ENCODE measurements around the gene PAEP. TPM values are rescaled to one million over a fixed set of nuclear protein-coding genes. Genes with fewer than 3 reads are reported as not detected.

Gene PAEP
- total RNA-seq, 3 donors from 2014 or later, result not detected

DNA sequence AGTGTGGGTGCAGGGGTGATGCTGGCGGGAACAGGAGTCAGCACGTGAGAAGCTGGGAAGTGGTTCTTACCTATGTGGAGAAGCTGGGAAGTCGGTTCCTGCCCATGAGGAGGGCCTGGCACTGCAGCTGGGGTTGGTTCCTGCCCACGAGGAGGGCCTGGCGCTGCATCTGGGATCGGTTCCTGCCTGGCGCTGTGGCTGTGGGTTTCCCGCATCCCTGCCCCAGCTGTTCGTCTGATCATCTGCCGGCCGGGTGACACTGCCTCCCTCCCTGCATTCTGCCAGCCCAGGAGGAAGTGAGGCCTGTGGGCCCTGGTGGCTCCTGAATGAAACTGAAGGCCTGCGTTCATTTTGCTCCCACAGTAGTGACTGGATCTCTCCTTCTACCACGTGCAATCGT lies 10.5 kb upstream of the PAEP start:
- intact Hi-C loops (cut with DNase I; ENCODE audit: low total_unique reads), result no loop called here
- no peaks in the 10 kb centered on the region for H3K27me3 ChIP-seq
- DNase-seq (ENCODE audit: low spot score in 2 of 2), result no peak

DNA sequence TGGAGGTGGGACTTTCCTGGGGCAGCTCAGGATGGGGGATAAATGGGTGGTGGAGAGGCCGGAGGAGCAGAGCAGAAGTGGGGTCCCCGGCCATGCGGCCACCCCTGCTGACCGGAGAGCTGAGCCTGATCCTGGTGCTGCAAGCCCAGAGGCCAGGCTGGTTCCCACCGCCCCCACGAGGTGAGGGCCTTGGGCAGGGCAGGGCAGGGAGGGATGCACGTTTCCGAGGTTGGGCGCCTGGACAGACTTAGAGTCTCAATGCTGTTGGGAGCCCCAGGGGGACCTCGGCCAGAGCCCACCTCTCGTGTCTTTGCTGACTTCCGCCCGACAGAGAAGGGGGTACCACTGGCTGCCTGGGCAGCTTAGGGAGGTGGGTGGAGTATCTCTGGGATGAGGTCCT lies 10.1 kb upstream of the PAEP start:
- Histone ChIP-seq H3K36me3 (no peaks in the 10 kb centered on the region), H3K27me3 (no peaks in the 10 kb centered on the region), H3K27ac (no peak overlapping the region), H3K9me3 (no peaks in the 10 kb centered on the region), H3K4me1 (no peaks in the 10 kb centered on the region), H3K4me3 (no peak overlapping the region)
- TF ChIP-seq CTCF (IDR thresholded peaks at IDR 0.05), result no peak
- no peak for TF ChIP-seq POLR2A (IDR thresholded peaks at IDR 0.05)
- TF ChIP-seq POLR2AphosphoS5 (IDR thresholded peaks at IDR 0.05), result no peak
- no peak for DNase-seq (ENCODE audit: low spot score in 2 of 2)
- intact Hi-C loops (cut with DNase I; ENCODE audit: low total_unique reads), result no loop called here

More for the DNA sequence above, 10.5 kb upstream of the PAEP start:
- no peak overlapping the region for H3K4me3 ChIP-seq
- no peak for TF ChIP-seq POLR2AphosphoS5 (IDR thresholded peaks at IDR 0.05)
- H3K4me1 ChIP-seq, result no peaks in the 10 kb centered on the region
- no peaks in the 10 kb centered on the region for H3K36me3 ChIP-seq
- no peak overlapping the region for H3K27ac ChIP-seq
- H3K9me3 ChIP-seq, result no peaks in the 10 kb centered on the region

DNA sequence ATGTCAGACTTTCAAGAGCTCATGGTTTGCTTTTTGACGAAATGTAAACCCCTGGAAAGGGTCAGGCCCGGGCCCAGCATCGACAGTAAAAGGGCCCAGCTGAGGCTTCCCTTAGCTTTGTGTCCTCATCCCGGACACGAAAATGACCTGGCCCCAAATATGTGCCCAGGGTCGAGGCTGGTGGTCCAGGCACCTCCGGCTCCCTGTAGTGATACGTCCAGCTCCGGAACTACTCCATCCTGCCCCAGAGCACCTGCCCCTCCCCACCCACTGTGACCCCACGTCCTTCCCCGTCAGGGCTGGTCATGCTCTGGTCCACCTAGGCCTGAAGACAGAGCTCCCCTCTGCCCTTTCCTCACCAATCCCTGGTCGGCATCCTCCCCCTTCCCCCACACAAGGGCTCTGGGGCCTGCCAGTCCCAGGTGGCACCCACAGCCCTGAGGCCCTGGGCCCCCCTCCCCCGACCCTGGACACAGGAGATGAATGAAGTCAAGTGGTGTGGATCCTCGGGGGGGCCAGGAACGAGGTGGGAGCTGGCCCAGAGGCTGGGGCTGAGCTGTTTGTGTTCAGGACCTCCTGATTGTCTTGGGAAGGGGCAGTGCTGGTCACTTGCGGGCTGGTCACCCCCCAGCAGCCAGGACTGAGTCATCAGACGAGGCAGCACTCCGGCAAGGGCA lies 9.4 kb upstream of the PAEP start:
- H3K36me3 ChIP-seq, result no peaks in the 10 kb centered on the region
- no peaks in the 10 kb centered on the region for H3K9me3 ChIP-seq
- H3K4me3 ChIP-seq, result no peak overlapping the region
- intact Hi-C loops (cut with DNase I; ENCODE audit: low total_unique reads), result no loop called here
- TF ChIP-seq POLR2A (IDR thresholded peaks at IDR 0.05) (no peak), CTCF (IDR thresholded peaks at IDR 0.05) (no peak), POLR2AphosphoS5 (IDR thresholded peaks at IDR 0.05) (no peak)
- H3K4me1 ChIP-seq, result no peaks in the 10 kb centered on the region
- no peaks in the 10 kb centered on the region for H3K27me3 ChIP-seq
- no peak for DNase-seq (ENCODE audit: low spot score in 2 of 2)
- H3K27ac ChIP-seq, result no peak overlapping the region

DNA sequence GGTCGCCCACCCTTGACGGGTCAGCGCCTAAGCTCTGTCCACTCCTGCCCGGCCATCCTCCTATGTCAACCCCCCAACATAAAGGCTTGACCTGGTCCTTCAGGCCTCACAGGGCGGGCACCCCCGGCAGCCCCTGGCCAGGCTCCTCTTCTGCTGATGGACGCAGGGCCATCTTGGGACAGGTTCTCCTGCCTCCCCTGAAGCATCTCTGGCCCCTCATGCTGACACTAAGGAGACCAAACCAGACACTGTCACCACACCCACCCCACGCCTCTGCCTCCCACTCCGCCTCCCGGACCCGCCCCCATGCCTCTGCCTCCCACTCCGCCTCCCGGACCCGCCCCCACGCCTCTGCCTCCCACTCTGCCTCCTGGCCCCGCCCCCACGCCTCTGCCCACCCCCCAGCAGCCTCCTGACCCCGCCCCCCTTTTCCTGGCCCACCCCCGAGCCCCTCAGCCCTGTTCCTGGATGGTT lies 8.8 kb upstream of the PAEP start:
- TF ChIP-seq CTCF (IDR thresholded peaks at IDR 0.05) (no peak), POLR2AphosphoS5 (IDR thresholded peaks at IDR 0.05) (no peak), POLR2A (IDR thresholded peaks at IDR 0.05) (no peak)
- no peak overlapping the region for H3K27ac ChIP-seq
- intact Hi-C loops (cut with DNase I; ENCODE audit: low total_unique reads), result no loop called here
- DNase-seq (ENCODE audit: low spot score in 2 of 2), result no peak
- H3K36me3 ChIP-seq, result no peaks in the 10 kb centered on the region
- no peaks in the 10 kb centered on the region for H3K27me3 ChIP-seq
- H3K4me3 ChIP-seq, result no peak overlapping the region
- H3K4me1 ChIP-seq, result no peaks in the 10 kb centered on the region
- no peaks in the 10 kb centered on the region for H3K9me3 ChIP-seq

- H3K27ac ChIP-seq, result no peak overlapping the region
- DNase-seq (ENCODE audit: low spot score in 2 of 2), result no peak
- intact Hi-C loops (cut with DNase I; ENCODE audit: low total_unique reads), result no loop called here
- H3K36me3 ChIP-seq, result no peaks in the 10 kb centered on the region
- no peak overlapping the region for H3K4me3 ChIP-seq
- no peaks in the 10 kb centered on the region for H3K4me1 ChIP-seq
- no peaks in the 10 kb centered on the region for H3K27me3 ChIP-seq
- TF ChIP-seq POLR2AphosphoS5 (IDR thresholded peaks at IDR 0.05) (no peak), CTCF (IDR thresholded peaks at IDR 0.05) (no peak), POLR2A (IDR thresholded peaks at IDR 0.05) (no peak)
- H3K9me3 ChIP-seq, result no peaks in the 10 kb centered on the region
Measured at GRCh38 chr9:135554718-135555117, 6.8 kb upstream of the PAEP start.

Data from breast epithelium (tissue), 4 donors.